ENCODE results near the gene PSMD12.
"Not testable (repeated sequence)": the region's sequence is repeated elsewhere in the genome, so short reads cannot be mapped to it uniquely, and the experiment has no call there.

The PSMD12 gene

DNA sequence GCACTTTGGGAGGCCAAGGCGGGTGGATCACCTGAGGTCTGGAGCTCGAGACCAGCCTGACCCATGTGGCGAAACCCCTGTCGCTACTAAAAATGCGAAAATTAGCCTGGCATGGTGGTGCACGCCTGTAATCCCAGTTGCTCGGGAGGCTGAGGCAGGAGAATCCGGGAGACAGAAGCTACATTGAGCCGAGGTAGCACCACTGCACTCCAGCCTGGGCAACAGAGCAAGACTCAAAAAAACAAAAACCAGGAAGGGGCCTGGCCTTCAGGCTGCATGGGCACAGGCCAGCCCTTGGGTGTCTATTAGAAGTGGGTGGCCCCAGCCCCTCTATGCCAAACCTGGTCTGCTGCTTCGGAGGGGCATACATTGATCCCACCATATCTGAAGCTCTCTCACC, 56.0 kb downstream of the PSMD12 start:
- DNase-seq (ENCODE audit: low read depth, low spot score) = no peak

DNA sequence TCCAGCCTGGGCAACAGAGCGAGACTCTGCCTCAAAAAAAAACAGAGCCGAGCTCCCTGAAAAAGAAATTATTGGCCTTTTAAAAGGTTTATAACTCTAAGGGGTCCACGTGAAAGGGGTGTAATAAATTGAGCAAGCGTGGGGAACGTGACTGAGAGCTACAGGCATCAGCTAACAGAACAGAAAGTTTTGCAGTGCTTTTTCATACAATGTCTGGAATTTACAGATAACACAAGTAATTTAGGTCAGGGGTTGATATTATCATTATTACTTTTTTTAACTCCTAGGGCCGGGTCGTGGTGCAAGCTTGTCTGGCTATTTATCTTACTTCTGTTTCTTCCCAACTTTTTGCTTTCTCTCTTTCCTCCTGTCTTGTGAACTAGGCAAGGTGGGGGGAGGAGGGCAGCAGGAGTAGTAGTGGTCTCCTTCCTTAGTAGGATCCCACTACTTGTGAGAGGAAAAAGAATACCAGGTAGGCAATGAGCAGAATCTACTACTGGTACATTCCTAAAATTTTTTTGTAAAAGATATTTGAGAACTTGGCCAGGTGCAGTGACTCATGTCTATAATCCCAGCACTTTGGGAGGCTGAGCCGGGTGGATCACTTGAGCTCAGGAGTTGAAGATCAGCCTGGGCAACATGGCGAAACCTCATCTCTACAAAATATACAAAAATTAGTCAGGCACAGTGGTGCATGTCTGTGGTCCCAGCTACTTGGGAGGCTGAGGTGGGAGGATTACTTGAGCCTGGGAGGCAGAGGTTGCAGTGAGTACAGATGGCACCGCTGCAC, 60.7 kb downstream of the PSMD12 start:
- not testable (repeated sequence) for DNase-seq (ENCODE audit: low read depth, low spot score)

DNA sequence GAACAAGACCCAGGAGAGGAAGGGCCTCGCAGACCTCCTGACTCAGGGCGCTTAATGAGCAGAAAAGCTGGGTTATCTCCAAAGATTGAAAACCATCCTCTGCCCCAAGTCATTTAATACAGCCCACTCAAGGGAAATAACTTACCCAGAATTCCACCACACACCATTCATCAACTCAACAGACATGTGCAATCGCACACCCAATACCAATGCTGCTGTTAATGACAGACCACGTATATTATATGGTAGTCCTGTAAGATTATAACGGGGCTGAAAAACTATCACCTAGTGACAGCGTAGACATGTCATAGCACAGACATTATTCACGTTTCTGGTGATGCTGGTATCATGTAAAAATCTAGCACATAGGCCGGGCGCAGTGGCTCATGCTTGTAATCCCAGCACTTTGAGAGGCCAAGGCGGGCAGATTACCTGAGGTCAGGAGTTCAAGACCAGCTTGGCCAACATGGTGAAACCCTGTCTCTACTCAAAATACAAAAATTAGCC, 68.9 kb downstream of the PSMD12 start:
- no peak for DNase-seq (ENCODE audit: low read depth, low spot score)

DNA sequence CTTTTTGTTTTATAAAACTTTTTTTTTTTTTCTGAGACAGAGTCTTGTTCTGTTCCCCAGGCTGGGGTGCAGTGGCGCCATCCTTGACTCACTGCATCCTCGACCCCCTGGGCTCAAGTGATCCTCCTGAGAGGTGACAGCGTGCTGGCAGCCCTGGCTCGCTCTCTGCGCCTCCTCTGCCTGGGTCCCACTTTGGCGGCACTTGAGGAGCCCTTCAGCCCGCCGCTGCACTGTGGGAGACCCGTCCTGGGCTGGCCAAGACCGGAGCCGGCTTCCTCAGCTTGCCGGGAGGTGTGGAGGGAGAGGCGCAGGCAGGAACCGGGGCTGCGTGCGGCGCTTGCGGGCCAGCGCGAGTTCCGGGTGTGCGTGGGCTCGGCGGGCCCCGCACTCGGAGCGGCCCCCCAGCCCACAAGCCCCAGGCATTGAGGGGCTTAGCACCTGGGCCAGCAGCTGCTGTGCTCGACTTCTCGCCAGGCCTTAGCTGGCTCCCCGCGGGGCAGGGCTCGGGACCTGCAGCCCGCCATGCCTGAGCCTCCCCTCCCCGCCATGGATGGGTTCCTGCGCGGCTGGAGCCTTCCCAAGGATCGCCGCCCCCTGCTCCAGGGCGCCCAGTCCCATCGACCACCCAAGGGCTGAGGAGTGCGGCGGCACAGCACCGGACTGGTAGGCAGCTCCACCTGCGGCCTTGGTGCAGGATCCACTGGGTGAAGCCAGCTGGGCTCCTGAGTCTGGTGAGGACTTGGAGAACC, 71.8 kb downstream of the PSMD12 start:
- DNase-seq (ENCODE audit: low read depth, low spot score) = no peak

DNA sequence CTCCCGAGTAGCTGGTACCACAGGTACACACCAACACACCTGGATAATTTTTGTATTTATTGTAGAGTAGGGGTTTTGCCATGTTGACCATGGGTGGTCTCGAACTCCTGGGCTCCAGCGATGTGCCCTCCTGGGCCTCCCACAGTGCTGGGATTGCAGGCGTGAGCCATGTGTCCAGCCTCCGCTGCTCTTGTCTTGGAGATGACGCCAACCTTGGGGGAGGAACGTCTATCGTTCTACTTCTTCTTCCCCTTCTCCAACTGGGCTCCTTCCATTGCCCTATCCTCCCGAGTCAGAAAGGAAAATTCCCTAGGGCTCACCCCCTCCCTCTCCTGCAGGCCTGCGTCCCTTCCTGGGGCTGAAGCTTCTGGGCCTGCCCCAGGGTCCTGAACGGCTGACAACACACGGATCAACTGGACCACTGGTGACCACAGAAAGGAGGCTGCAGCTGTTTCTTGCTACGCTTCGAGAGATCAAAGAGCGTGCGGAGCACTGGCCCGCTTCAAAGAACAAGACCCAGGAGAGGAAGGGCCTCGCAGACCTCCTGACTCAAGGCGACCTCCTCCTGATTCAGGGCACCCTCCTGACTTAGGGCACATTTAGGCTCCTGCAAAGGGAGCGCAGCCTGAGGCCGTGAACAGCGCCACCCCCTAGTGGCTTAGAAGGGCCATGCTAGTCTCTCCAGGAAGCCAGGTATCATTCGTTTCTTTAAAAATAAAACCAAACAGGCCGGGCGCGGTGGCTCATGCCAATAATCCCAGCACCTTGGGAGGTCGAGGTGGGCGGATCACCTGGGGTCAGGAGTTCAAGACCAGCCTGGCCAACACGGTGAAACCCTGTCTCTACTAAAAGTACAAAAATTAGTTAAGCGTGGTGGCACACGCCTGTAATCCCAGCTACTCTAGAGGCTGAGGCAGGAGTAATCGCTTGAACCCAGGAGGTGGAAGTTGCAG, 72.8 kb downstream of the PSMD12 start:
- peak; percentile 40 for DNase-seq (ENCODE audit: low read depth, low spot score)

DNA sequence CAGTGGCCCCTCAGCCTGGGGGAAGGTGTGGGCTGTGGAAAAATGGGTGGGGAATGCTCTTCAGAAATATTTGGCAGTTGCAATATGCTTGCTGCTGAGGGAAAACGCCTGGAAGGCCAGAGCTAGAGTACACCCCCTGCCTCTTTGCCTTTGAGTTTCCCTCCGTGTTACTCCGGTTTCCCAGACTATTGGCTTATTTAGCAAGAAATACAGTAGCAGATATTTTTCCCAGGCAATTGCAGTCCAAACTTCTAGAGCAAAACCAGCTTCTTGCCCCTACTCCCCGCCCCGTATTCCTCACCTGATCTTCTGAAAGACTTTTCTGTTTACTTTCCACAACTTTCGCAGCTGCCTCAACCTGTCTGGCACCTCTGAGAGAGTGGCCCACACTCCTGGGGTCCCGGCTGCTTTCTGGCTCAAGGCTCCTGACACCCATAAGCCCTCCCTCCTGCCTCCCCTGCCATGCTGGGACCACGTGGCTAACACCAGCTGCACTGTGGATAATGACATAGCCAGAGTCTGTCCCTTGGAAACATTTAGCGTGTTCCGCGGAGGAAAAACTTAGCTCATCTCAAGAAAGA, 75.6 kb downstream of the PSMD12 start:
- DNase-seq (ENCODE audit: low read depth, low spot score) = no peak

DNA sequence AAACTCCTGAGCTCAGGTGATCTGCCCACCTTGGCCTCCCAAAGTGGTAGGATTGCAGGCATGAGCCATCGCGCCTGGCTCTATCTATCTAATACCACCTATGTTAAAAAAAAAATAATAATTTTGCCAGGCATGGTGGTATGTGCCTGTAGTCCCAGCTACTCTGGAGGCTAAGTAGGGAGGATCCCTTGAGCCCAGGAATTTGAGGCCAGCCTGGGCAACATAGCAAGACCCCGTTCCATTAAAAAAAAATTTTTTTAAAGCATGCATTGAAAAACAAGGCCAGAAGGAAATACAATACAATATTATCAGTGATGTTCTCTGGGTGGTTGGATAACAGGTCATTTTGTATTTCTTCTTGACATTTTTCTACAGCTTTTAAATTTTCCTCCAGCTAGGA, 76.1 kb downstream of the PSMD12 start:
- DNase-seq (ENCODE audit: low read depth, low spot score) = no peak

DNA sequence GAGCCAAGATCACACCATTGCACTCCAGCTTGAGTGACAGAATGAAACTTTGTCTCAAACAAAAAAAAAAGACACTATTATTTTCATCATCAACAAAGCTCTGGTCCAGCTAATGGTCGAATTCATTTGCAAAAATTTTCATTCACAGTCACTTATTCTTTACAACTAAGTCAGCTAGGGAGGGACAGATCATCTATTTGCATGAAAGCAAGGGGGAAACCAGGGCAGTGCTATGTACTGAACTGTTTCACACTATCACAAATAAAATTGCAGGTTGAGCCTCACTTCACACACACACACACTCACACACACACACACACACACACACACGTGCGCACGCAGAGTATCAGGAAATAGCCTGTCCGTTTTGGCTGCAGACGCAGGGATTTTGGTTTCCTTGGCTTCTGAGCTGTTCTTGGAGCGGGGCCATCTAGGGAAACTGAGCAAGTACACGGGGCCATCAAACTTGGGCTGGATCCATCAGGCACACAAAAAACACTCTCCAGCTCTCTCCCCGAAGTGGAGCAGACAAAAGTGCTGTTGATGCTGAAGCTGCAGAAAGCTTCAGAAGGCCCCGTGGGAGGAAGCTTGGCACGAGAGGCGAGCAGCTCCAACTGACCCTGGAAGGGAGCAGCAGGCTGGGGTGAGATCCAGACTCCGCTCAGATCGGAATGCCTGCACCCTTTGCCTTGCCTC, 77.0 kb downstream of the PSMD12 start:
- DNase-seq (ENCODE audit: low read depth, low spot score) = no peak
